ENCODE measurements around the gene PAQR5.
A peak's percentile ranks its signal among the peaks of the same experiment; 100 is the strongest.

Gene PAQR5

DNA sequence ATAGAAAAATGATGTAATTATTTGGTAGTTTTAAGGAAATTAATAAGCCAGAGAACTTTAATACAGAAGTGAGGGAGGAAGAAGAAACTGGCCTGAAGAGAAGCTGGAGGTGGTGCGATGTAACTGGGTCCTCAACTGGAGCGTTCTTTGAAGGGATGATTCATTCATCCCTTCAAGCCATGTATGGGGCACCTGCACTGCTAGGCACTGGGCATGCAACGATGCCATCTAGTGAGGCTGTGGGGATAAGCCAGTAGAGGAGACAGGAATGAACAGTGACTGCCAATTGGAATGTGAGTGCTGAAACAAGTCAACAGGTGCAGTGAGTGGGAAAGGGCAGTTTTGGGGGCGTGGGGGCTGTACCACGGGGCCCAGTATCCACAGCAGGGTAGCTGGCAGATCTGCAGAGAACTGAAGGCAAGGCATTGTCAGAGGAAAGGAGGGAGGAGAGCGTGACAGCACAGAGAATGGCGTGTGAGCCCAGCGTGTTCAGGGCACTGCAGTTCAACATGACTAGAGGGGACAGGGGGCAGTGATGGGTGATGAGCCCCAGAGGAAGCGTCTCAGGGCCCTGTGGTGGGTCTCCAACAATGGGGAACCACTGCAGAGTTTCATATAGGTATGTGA, 111.6 kb downstream of the PAQR5 start:
- Histone ChIP-seq H3K27ac (ENCODE audit: low read depth, low read length) (no peak overlapping the region), H3K9me3 (ENCODE audit: control insufficient read depth, insufficient read depth, low read depth, low read length) (no peaks in the 10 kb centered on the region), H3K27me3 (ENCODE audit: control insufficient read depth, insufficient read depth, low read length) (no peaks in the 10 kb centered on the region), H3K4me3 (ENCODE audit: low read depth, low read length) (no peak overlapping the region), H3K9ac (ENCODE audit: low read length) (no peak overlapping the region), H3K4me1 (ENCODE audit: control insufficient read depth, insufficient read depth, low read length) (peaks cover 2% of the 10 kb centered on the region; the same call in 1 of the 2 replicates), H3K36me3 (ENCODE audit: control insufficient read depth, insufficient read depth, low read length) (no peaks in the 10 kb centered on the region)

DNA sequence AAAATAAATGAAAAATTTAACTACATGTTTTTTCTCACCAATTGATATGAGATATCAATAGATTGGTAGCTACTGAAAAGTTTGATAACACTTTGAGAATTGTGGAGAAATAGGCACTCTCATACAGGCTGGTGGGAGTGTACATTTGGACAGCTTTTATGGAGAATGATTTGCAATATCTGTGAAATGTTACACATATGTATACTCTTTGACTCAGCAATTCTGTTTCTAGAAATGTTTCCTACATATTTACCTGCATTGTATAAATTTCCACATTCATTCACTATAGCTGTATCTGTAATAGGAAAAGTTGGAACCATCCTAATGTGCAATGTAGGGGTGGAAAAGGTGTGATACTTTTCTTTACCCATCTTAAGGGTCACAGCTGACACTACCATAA, 113.6 kb downstream of the PAQR5 start:
- Histone ChIP-seq H3K9me3 (ENCODE audit: control insufficient read depth, insufficient read depth, low read depth, low read length) (no peaks in the 10 kb centered on the region), H3K27me3 (ENCODE audit: control insufficient read depth, insufficient read depth, low read length) (no peaks in the 10 kb centered on the region), H3K9ac (ENCODE audit: low read length) (no peak overlapping the region), H3K4me1 (ENCODE audit: control insufficient read depth, insufficient read depth, low read length) (peaks cover 8% of the 10 kb centered on the region; the same call in 1 of the 2 replicates), H3K27ac (ENCODE audit: low read depth, low read length) (no peak overlapping the region), H3K4me3 (ENCODE audit: low read depth, low read length) (no peak overlapping the region), H3K36me3 (ENCODE audit: control insufficient read depth, insufficient read depth, low read length) (peaks cover 3% of the 10 kb centered on the region)

DNA sequence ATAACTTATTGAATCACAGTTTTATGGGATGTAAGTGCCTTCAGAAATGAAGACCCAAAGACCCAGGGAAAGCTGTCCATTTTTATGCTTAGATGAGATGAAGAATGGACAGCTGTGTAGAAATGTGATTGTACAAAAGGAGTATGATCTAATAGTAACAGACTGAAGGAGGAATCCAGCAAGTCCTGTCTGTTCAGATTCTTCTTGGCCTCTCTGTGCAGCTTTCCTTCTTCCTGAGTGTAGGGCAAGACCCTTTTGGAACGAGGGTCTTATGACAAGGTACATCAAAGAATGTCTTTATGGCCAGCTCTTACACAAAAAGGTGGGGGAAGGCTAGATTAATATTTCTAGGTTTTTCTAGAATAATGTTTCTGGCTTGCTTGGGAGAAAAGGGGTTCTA, 114.0 kb downstream of the PAQR5 start:
- Histone ChIP-seq H3K9ac (ENCODE audit: low read length) (no peak overlapping the region), H3K9me3 (ENCODE audit: control insufficient read depth, insufficient read depth, low read depth, low read length) (no peaks in the 10 kb centered on the region), H3K4me3 (ENCODE audit: low read depth, low read length) (no peak overlapping the region), H3K36me3 (ENCODE audit: control insufficient read depth, insufficient read depth, low read length) (peaks cover 7% of the 10 kb centered on the region), H3K27ac (ENCODE audit: low read depth, low read length) (no peak overlapping the region), H3K27me3 (ENCODE audit: control insufficient read depth, insufficient read depth, low read length) (no peaks in the 10 kb centered on the region), H3K4me1 (ENCODE audit: control insufficient read depth, insufficient read depth, low read length) (peaks cover 8% of the 10 kb centered on the region; the same call in 1 of the 2 replicates)

DNA sequence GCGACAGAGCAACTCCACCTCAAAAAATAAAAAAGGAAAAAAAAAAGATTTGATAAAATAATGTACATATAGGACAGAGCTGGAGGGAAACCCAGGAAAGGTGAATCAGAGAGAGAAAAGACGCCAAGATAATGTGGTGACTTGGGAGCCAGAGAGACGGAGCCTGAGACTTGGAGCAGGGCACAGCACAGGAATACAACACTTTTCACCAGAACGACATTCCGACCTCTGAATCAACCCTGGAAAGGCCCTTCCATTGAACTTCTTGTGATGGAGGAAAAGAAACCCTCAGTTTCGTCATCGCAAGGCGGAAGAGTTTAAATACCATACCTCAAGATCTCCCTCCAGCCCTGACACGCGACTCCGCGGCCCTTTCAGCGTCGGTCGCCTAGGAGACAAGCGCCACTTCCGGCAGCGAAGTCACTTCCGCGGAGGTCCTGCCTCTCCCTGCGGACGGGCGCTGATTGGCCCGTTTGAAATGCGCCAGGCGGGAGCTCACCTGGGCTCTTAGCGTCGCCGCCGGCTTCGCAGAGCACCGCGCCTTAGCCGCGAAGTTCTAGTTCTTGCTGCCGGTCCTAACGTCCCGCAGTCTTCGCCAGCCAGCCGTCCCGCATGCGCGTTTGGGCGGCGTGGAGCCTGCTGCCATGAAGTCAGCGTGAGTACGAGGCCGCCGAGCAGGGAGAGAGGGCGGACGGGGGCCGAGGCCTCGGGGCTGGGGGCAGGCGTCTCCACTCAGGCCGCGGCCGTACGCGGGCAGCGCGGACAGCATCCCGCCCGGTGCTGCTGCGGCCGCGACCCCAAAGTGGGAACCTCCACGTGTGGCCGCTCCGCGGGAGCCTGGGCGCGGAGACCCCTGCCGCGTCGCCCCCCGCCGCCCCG, 115.3 kb downstream of the PAQR5 start, which contains the start of gene KIF23:
Gene KIF23 (plus strand): TSS at position 528 of the 879 bp plus-strand sequence. CDS start 117 bp downstream, at position 645.
- Histone ChIP-seq H3K9me3 (ENCODE audit: control insufficient read depth, insufficient read depth, low read depth, low read length) (no peaks in the 10 kb centered on the region), H3K27me3 (ENCODE audit: control insufficient read depth, insufficient read depth, low read length) (no peaks in the 10 kb centered on the region), H3K9ac (ENCODE audit: low read length) (peak within 1 kb of the TSS; percentile 94), H3K4me3 (ENCODE audit: low read depth, low read length) (peak within 1 kb of the TSS; percentile 94), H3K27ac (ENCODE audit: low read depth, low read length) (peak within 1 kb of the TSS; percentile 74; the same call in 1 of the 2 replicates), H3K4me1 (ENCODE audit: control insufficient read depth, insufficient read depth, low read length) (peaks cover 8% of the 10 kb centered on the region; the same call in 1 of the 2 replicates), H3K36me3 (ENCODE audit: control insufficient read depth, insufficient read depth, low read length) (peaks cover 21% of the 10 kb centered on the region)

DNA sequence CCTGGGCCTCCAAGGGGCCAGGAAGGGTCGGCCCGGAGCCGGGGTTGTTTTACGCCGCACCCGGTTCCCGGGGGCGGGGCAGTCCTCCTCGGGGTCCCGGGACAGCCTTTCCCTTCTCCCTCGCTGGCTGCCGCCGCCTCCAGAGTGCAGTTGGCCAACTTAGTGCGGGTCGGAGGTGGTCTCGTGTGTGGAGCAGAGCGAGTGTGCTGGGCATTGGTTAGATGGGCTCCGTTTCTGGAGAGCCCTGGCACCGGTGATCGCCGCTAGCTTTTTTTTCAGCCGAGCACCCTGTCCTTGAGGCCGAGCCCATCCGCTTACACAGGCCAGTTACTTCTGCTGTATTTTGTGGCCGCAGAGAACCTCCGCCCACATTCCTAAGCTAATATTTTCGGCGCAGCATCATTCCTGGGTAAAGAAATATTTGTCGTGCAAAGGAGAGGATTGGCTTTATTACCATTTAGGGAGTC, 116.0 kb downstream of the PAQR5 start:
- Histone ChIP-seq H3K4me3 (ENCODE audit: low read depth, low read length) (peak overlapping the region; percentile 94), H3K4me1 (ENCODE audit: control insufficient read depth, insufficient read depth, low read length) (peaks cover 8% of the 10 kb centered on the region; the same call in 1 of the 2 replicates), H3K9ac (ENCODE audit: low read length) (peak overlapping the region; percentile 94), H3K36me3 (ENCODE audit: control insufficient read depth, insufficient read depth, low read length) (peaks cover 27% of the 10 kb centered on the region), H3K27ac (ENCODE audit: low read depth, low read length) (peak overlapping the region; percentile 74; the same call in 1 of the 2 replicates), H3K27me3 (ENCODE audit: control insufficient read depth, insufficient read depth, low read length) (no peaks in the 10 kb centered on the region), H3K9me3 (ENCODE audit: control insufficient read depth, insufficient read depth, low read depth, low read length) (no peaks in the 10 kb centered on the region)

DNA sequence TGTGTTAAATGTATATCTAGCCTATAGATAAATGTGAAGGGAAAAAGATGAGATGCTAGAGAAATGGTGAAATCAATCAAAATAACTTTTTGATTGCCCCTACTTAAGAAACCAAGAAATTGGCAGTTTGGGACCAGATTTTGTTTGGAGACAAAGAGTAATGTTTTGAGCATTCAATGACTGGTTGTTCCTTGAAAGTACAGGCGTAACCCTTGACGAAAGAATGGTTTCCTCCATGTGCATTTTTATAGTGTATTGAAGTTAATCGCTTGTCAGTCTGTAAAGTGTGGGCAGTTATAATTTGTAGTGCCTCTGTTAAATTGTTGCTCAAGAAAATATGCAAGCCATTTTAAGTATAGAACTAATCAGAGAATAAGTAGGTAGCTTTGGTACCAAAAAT, 116.7 kb downstream of the PAQR5 start:
- peaks cover 34% of the 10 kb centered on the region for H3K36me3 ChIP-seq (ENCODE audit: control insufficient read depth, insufficient read depth, low read length)

DNA sequence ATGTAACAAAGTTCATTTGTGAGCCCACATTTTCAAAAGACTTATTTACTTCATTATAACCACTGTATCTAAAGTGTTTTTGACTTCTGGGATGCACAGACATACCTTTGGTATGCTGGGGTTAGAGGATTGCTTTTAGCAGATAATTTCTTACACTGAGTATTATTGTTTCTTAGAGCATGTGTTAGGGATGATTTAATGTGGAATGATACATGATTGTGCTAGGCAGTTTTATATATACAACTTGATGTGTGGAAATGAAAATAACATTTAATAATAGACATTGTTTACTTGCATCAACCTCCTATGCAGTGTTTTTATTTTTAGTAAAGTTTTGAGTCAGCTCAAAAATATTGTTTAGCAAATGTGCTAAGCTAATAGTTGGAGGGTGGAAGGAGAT, 118.9 kb downstream of the PAQR5 start:
- no peak overlapping the region for H3K4me3 ChIP-seq (ENCODE audit: low read depth, low read length)
- no peaks in the 10 kb centered on the region for H3K27me3 ChIP-seq (ENCODE audit: control insufficient read depth, insufficient read depth, low read length)
- peaks cover 55% of the 10 kb centered on the region for H3K36me3 ChIP-seq (ENCODE audit: control insufficient read depth, insufficient read depth, low read length)
- H3K9ac ChIP-seq (ENCODE audit: low read length), result no peak overlapping the region
- no peak overlapping the region for H3K27ac ChIP-seq (ENCODE audit: low read depth, low read length)
- H3K4me1 ChIP-seq (ENCODE audit: control insufficient read depth, insufficient read depth, low read length), result peaks cover 8% of the 10 kb centered on the region; the same call in 1 of the 2 replicates
- no peaks in the 10 kb centered on the region for H3K9me3 ChIP-seq (ENCODE audit: control insufficient read depth, insufficient read depth, low read depth, low read length)

More for the DNA sequence above, 116.7 kb downstream of the PAQR5 start:
- Histone ChIP-seq H3K4me1 (ENCODE audit: control insufficient read depth, insufficient read depth, low read length) (peaks cover 8% of the 10 kb centered on the region; the same call in 1 of the 2 replicates), H3K4me3 (ENCODE audit: low read depth, low read length) (peak overlapping the region; percentile 94), H3K27ac (ENCODE audit: low read depth, low read length) (0 out of 2 replicates have a peak overlapping the region, but pooled peaks have one; percentile 32), H3K9me3 (ENCODE audit: control insufficient read depth, insufficient read depth, low read depth, low read length) (no peaks in the 10 kb centered on the region), H3K27me3 (ENCODE audit: control insufficient read depth, insufficient read depth, low read length) (no peaks in the 10 kb centered on the region), H3K9ac (ENCODE audit: low read length) (peak overlapping the region; percentile 45)

DNA sequence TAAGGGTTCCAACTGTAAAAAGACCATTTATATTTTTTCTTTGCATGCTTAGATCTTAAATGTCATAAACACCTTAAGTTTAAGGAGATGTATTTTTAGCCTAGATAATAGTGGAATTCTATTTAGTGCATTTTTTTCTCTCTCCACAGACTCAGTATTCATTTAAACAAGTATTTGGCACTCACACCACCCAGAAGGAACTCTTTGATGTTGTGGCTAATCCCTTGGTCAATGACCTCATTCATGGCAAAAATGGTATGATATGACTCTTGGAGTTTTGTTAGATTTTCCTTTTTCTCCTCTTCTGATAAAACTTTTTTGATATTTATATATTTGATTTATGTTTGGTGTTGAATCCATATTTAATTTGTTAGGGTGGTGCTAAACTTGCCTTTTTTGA, 122.8 kb downstream of the PAQR5 start:
- H3K36me3 ChIP-seq (ENCODE audit: control insufficient read depth, insufficient read depth, low read length), result peaks cover 93% of the 10 kb centered on the region
- H3K9me3 ChIP-seq (ENCODE audit: control insufficient read depth, insufficient read depth, low read depth, low read length), result no peaks in the 10 kb centered on the region
- H3K27ac ChIP-seq (ENCODE audit: low read depth, low read length), result no peak overlapping the region
- H3K27me3 ChIP-seq (ENCODE audit: control insufficient read depth, insufficient read depth, low read length), result no peaks in the 10 kb centered on the region
- H3K4me3 ChIP-seq (ENCODE audit: low read depth, low read length), result no peak overlapping the region
- H3K9ac ChIP-seq (ENCODE audit: low read length), result no peak overlapping the region
- no peaks in the 10 kb centered on the region for H3K4me1 ChIP-seq (ENCODE audit: control insufficient read depth, insufficient read depth, low read length)

DNA sequence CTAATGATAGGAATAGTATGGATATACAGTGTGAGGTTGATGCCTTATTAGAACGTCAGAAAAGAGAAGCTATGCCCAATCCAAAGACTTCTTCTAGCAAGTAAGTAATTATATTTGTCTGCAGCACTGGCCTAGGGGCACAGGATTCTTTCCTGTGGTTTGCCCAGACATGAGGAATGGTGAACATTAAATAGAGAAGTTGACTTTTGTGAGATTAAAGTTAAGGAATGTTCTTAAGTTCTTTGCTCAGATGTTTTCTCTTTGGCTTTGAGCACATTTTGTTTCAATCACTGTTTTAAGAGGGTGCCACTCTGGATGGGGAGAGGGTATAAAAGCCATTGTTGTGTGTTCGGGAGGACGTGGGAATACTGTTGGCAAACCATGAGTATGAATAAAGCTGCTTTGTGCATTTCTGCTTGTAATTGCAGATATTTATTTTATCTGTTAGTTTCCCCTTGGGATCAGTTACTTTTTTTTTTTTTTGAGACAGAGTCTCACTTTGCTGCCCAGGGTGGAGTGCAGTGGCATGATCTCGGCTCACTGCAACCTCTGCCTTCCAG, 123.7 kb downstream of the PAQR5 start:
- Histone ChIP-seq H3K27ac (ENCODE audit: low read depth, low read length) (no peak overlapping the region), H3K27me3 (ENCODE audit: control insufficient read depth, insufficient read depth, low read length) (no peaks in the 10 kb centered on the region), H3K36me3 (ENCODE audit: control insufficient read depth, insufficient read depth, low read length) (peaks cover 98% of the 10 kb centered on the region)

DNA sequence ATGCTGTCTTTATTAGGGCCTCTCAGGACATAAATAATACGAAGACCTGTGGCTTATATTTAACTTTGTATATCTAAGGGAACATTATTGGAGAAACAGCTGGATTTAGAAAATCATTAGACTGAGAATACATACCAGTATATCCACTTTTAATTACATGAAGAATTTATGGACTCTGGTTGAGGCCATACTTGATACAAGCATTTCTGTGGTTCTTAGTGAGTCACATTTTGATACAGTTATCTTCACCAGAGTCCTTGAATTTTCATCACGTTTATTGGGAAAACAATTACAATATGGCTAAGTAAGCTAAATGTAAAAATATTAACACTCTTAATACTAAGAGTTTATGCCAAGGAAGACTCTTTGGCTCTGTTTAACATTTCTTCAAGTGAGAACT, 125.3 kb downstream of the PAQR5 start:
- no peak overlapping the region for H3K9ac ChIP-seq (ENCODE audit: low read length)
- peaks cover 98% of the 10 kb centered on the region for H3K36me3 ChIP-seq (ENCODE audit: control insufficient read depth, insufficient read depth, low read length)

More for the DNA sequence above, 123.7 kb downstream of the PAQR5 start:
- Histone ChIP-seq H3K4me1 (ENCODE audit: control insufficient read depth, insufficient read depth, low read length) (no peaks in the 10 kb centered on the region), H3K9me3 (ENCODE audit: control insufficient read depth, insufficient read depth, low read depth, low read length) (no peaks in the 10 kb centered on the region), H3K4me3 (ENCODE audit: low read depth, low read length) (no peak overlapping the region), H3K9ac (ENCODE audit: low read length) (no peak overlapping the region)

More for the DNA sequence above, 125.3 kb downstream of the PAQR5 start:
- Histone ChIP-seq H3K9me3 (ENCODE audit: control insufficient read depth, insufficient read depth, low read depth, low read length) (no peaks in the 10 kb centered on the region), H3K4me3 (ENCODE audit: low read depth, low read length) (no peak overlapping the region), H3K27me3 (ENCODE audit: control insufficient read depth, insufficient read depth, low read length) (no peaks in the 10 kb centered on the region), H3K27ac (ENCODE audit: low read depth, low read length) (no peak overlapping the region), H3K4me1 (ENCODE audit: control insufficient read depth, insufficient read depth, low read length) (no peaks in the 10 kb centered on the region)

Measured in HUES6 (cell line).